ENCODE measurements around the gene TIGD4.

The TIGD4 gene

DNA sequence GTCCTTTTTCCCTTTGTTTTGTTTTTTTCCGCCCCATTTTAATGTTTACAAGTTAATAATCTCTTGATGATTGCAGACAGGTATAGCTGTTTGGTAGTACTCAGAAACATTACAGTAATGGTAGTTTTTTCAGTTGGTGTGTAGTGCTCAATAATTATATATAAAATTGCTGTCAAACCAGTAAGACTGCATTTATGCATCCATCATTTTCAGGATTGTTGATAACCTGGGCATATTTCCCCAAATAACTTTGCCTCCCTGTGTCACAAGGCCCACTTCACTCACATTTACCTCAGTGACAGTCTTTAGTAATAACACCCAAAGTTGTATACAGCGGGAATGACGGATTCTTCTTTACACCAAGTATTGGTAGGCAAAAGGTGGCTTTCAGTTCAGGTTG lies 16.4 kb upstream of the TIGD4 start:
- Histone ChIP-seq H3K79me2 (ENCODE audit: low read length) (peaks cover 35% of the 10 kb centered on the region; the same call in 1 of the 2 replicates), H3K4me1 (ENCODE audit: low read length) (no peaks in the 10 kb centered on the region), H3K27ac (ENCODE audit: low read length) (no peak overlapping the region), H3K36me3 (replicated peaks; ENCODE audit: low read depth, low read length) (no peaks in the 10 kb centered on the region), H3K9me3 (ENCODE audit: insufficient read depth, low read length) (no peaks in the 10 kb centered on the region), H4K20me1 (ENCODE audit: insufficient read depth, low read length) (peaks cover 3% of the 10 kb centered on the region; the same call in 1 of the 2 replicates), H3K9ac (ENCODE audit: low read length) (no peak overlapping the region), H3K27me3 (ENCODE audit: low read depth, low read length) (no peaks in the 10 kb centered on the region), H2AFZ (ENCODE audit: low read depth, low read length) (no peak overlapping the region), H3K4me2 (ENCODE audit: low read length) (no peak overlapping the region), H3K4me3 (ENCODE audit: low read length) (no peak overlapping the region)
- no peak for TF ChIP-seq CTCF (IDR thresholded peaks at IDR 0.05; ENCODE audit: low read depth, low read length)
- no peak for TF ChIP-seq EZH2phosphoT487 (IDR thresholded peaks at IDR 0.05; ENCODE audit: low read depth)

DNA sequence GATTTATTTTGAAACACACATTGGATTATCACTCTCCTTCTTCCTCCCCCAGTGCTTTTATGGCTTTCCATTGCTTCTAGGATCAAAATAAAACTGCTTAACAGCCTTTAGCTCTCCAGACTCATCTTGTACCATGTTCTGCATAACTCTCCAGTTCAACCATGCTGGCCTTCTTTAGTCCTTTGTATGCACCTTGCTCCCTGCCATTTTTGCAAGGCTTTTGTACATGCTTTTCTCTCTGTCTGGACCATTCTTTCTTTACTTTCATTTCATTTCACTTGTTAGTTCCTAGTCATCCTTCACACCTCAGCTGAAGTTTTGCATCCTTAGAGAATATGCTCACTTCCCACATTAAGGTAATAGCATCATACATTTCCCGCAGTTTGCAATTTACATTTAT lies 7.1 kb upstream of the TIGD4 start:
- Histone ChIP-seq H3K4me3 (ENCODE audit: low read length) (no peak overlapping the region), H3K36me3 (replicated peaks; ENCODE audit: low read depth, low read length) (peaks cover 4% of the 10 kb centered on the region), H3K79me2 (ENCODE audit: low read length) (peaks cover 45% of the 10 kb centered on the region), H3K9ac (ENCODE audit: low read length) (no peak overlapping the region), H3K9me3 (ENCODE audit: insufficient read depth, low read length) (no peaks in the 10 kb centered on the region), H3K4me1 (ENCODE audit: low read length) (peaks cover 21% of the 10 kb centered on the region), H3K27ac (ENCODE audit: low read length) (no peak overlapping the region), H4K20me1 (ENCODE audit: insufficient read depth, low read length) (peaks cover 16% of the 10 kb centered on the region), H3K4me2 (ENCODE audit: low read length) (no peak overlapping the region), H2AFZ (ENCODE audit: low read depth, low read length) (no peak overlapping the region), H3K27me3 (ENCODE audit: low read depth, low read length) (no peaks in the 10 kb centered on the region)
- TF ChIP-seq CTCF (IDR thresholded peaks at IDR 0.05; ENCODE audit: low read depth, low read length), result no peak
- TF ChIP-seq EZH2phosphoT487 (IDR thresholded peaks at IDR 0.05; ENCODE audit: low read depth), result no peak

DNA sequence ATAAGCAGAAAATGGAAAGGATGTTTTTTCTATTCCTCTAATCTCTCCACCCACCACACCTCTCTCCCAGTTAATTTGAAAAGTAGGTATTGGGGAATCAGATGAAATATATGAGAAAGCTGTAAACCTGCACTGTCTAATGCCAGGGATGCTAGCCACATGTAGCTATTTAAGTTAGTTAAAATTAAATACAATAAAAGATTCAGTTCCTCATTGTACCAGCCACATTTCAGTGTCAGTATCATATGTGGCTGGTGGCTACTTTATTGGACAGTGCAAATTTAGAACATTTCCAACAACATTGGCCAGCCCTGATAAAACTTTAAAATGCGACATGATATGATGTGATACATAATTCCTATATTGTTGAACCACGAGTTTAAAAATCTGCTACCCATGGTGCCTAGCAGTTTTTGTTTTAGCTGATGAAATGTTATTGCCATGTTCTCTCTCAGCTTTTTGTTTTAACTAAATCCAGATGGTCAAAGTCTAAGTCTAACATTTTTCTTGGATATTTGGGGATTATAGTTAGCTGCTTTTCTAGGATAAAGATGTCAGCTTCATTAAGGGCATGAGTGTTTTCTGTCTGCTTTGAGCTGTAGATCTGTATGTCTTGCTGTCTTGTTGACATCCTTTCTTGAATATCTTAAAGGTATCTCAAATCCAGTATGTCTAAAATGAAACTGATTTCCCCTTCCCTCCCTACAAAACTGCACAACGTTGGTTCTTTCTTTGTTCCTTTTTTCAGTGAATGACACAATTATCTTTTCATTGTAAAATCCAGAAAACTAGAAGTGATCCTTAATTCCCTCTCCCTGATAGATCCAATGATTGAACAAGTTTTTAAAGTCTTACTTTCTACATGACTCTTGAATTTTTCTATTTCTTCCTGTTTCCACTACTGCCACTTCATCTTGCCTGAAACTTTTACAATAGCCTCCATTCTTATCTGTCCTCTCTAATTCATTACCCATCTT lies 6.4 kb upstream of the TIGD4 start:
- no peak overlapping the region for H3K27ac ChIP-seq (ENCODE audit: low read length)
- H3K4me1 ChIP-seq (ENCODE audit: low read length), result peaks cover 22% of the 10 kb centered on the region
- peaks cover 16% of the 10 kb centered on the region for H4K20me1 ChIP-seq (ENCODE audit: insufficient read depth, low read length)
- peaks cover 51% of the 10 kb centered on the region for H3K79me2 ChIP-seq (ENCODE audit: low read length)
- TF ChIP-seq EZH2phosphoT487 (IDR thresholded peaks at IDR 0.05; ENCODE audit: low read depth), result no peak
- no peak for TF ChIP-seq CTCF (IDR thresholded peaks at IDR 0.05; ENCODE audit: low read depth, low read length)
- H3K36me3 ChIP-seq (replicated peaks; ENCODE audit: low read depth, low read length), result peaks cover 4% of the 10 kb centered on the region
- no peak overlapping the region for H3K9ac ChIP-seq (ENCODE audit: low read length)
- no peak overlapping the region for H3K4me3 ChIP-seq (ENCODE audit: low read length)
- H3K4me2 ChIP-seq (ENCODE audit: low read length), result no peak overlapping the region
- H3K27me3 ChIP-seq (ENCODE audit: low read depth, low read length), result no peaks in the 10 kb centered on the region
- no peaks in the 10 kb centered on the region for H3K9me3 ChIP-seq (ENCODE audit: insufficient read depth, low read length)
- H2AFZ ChIP-seq (ENCODE audit: low read depth, low read length), result no peak overlapping the region

GRCh38 chr4:152784490-152785350 lies 5.2 kb upstream of the TIGD4 start:
- Histone ChIP-seq H3K4me1 (ENCODE audit: low read length) (peaks cover 29% of the 10 kb centered on the region), H2AFZ (ENCODE audit: low read depth, low read length) (no peak overlapping the region), H3K79me2 (ENCODE audit: low read length) (peaks cover 60% of the 10 kb centered on the region), H3K27me3 (ENCODE audit: low read depth, low read length) (no peaks in the 10 kb centered on the region), H3K9ac (ENCODE audit: low read length) (no peak overlapping the region), H3K36me3 (replicated peaks; ENCODE audit: low read depth, low read length) (peaks cover 4% of the 10 kb centered on the region), H3K4me2 (ENCODE audit: low read length) (no peak overlapping the region), H3K9me3 (ENCODE audit: insufficient read depth, low read length) (no peaks in the 10 kb centered on the region), H3K4me3 (ENCODE audit: low read length) (no peak overlapping the region), H3K27ac (ENCODE audit: low read length) (no peak overlapping the region), H4K20me1 (ENCODE audit: insufficient read depth, low read length) (peaks cover 16% of the 10 kb centered on the region)
- TF ChIP-seq CTCF (IDR thresholded peaks at IDR 0.05; ENCODE audit: low read depth, low read length) (0 out of 2 replicates have a peak, but pooled peaks have one; percentile 7), EZH2phosphoT487 (IDR thresholded peaks at IDR 0.05; ENCODE audit: low read depth) (no peak)

Data from OCI-LY3 (cell line).